HepG2 (cell line): ENCODE results near the gene RPS19BP1. TPM values are rescaled to one million over a fixed set of nuclear protein-coding genes. Genes with fewer than 3 reads are reported as not detected.

Experiments used
- BRCA1 ChIP-seq: sonication (generic); formaldehyde crosslinking; IDR thresholded peaks from 2 replicates; pipeline ENCODE4 v1.4.0; 2020; ENCODE audit warnings: missing genetic modification reagents
- MNT ChIP-seq: fragments of 450-650 bp; IDR thresholded peaks from 2 replicates; pipeline ENCODE4 v1.6.1; 2016
- NR2F2 ChIP-seq: IDR thresholded peaks from 2 replicates; pipeline ENCODE4 v1.6.1; 2012; ENCODE audit warnings: low read depth, inconsistent platforms, borderline replicate concordance
- SP140L ChIP-seq: sonication (generic); formaldehyde crosslinking; IDR thresholded peaks from 2 replicates; pipeline ENCODE4 v1.4.0; 2020; ENCODE audit warnings: missing genetic modification reagents, borderline replicate concordance
- ZNF296 ChIP-seq: sonication (generic); formaldehyde crosslinking; conservative IDR thresholded peaks from 2 replicates; pipeline ENCODE4 v1.5.0; 2020; ENCODE audit warnings: mild to moderate bottlenecking, missing genetic modification reagents
- ZNF407 ChIP-seq: sonication (generic); formaldehyde crosslinking; IDR thresholded peaks from one replicate; pipeline ENCODE4 v1.5.1; 2020; ENCODE audit warnings: mild to moderate bottlenecking, missing genetic modification reagents; ENCODE audit errors: not compliant biosample characterization
- polyA plus RNA-seq, 8 experiments: library from polyadenylated mRNA; depleted of rRNA in 3 of 8; stranded (reverse) in 7 of 8; unstranded in 1 of 8; fragments of >200 nt; fragmentation: Illumina TruSeq in 4 of 8; extraction: Trizol in 4 of 8; gene quantifications; 2 replicates each; pipeline versions ENCODE4 v1.2.1 to v1.2.3, GENCODE V29; 2011 to 2016; ENCODE audit warnings: low read depth in 4 of 8, missing spikeins in 1 of 8, mixed read lengths in 1 of 8; ENCODE audit not compliant: insufficient read depth in 1 of 8
- total RNA-seq, 5 experiments: library from RNA; depleted of rRNA; stranded (reverse); fragments of >200 nt; fragmentation: Illumina TruSeq; extraction: Trizol; gene quantifications; 2 replicates each; pipeline ENCODE4 v1.2.3, GENCODE V29; 2016; ENCODE audit warnings: low read depth in 1 of 5
- TF ChIP-seq, protein P1 (sequence below): sonication (generic); formaldehyde crosslinking; IDR thresholded peaks from 2 replicates; pipeline ENCODE4 v1.8.0; 2022; ENCODE audit warnings: low read depth, missing genetic modification reagents
- TF ChIP-seq, protein P2 (sequence below), 2 experiments: IDR thresholded peaks; 2 replicates each; pipeline ENCODE4 v1.6.1; 2011 to 2012; ENCODE audit warnings: low read length in 2 of 2, borderline replicate concordance in 1 of 2, low read depth in 1 of 2, mild to moderate bottlenecking in 1 of 2, moderate library complexity in 1 of 2
- TF ChIP-seq, protein P3 (sequence below): sonication (generic); formaldehyde crosslinking; IDR thresholded peaks from 2 replicates; pipeline ENCODE4 v1.9.0; 2022; ENCODE audit warnings: low read depth, missing genetic modification reagents

The RPS19BP1 gene
- total and polyA plus RNA-seq, 2 of the 13 experiments (the other 11 are each of a cell fraction or from before 2014, with no cell fraction given), result 44.3 to 81.3 TPM

DNA sequence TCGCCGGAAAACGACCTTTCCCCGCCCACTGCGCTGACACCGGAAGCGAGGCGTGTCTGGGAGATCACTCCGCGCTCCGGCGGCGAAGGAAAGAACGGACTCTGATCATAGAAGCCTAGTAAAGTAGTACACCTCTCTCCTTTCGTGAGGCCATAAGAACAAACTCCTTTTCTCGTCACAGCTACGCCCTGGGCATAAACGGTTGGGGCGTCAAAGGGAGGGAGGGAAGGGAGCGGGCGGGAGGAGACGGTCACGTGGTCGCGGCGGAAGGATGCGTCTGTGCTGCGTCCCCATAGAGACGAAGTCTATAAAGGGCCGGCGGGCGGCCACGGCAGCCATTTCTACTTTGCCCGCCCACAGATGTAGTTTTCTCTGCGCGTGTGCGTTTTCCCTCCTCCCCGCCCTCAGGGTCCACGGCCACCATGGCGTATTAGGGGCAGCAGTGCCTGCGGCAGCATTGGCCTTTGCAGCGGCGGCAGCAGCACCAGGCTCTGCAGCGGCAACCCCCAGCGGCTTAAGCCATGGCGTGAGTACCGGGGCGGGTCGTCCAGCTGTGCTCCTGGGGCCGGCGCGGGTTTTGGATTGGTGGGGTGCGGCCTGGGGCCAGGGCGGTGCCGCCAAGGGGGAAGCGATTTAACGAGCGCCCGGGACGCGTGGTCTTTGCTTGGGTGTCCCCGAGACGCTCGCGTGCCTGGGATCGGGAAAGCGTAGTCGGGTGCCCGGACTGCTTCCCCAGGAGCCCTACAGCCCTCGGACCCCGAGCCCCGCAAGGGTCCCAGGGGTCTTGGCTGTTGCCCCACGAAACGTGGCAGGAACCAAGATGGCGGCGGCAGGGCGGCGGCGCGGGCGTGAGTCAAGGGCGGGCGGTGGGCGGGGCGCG, 12.1 kb downstream of the RPS19BP1 start, which contains the start of gene ATF4 (continued):
- TF ChIP-seq, protein P1, sequence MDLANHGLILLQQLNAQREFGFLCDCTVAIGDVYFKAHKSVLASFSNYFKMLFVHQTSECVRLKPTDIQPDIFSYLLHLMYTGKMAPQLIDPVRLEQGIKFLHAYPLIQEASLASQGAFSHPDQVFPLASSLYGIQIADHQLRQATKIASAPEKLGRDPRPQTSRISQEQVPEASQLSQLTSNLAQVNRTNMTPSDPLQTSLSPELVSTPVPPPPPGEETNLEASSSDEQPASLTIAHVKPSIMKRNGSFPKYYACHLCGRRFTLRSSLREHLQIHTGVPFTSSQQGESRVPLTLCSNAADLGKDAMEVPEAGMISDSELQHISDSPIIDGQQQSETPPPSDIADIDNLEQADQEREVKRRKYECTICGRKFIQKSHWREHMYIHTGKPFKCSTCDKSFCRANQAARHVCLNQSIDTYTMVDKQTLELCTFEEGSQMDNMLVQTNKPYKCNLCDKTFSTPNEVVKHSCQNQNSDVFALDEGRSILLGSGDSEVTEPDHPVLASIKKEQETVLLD (CRISPR knock-in tag), result peak; percentile 49; the same call in 1 of the 2 replicates
- TF ChIP-seq NR2F2 (peak; percentile 48; the same call in 1 of the 2 replicates), ZNF296 (CRISPR knock-in tag) (peak; percentile 91), SP140L (CRISPR knock-in tag) (0 out of 2 replicates have a peak, but pooled peaks have one; percentile 33), BRCA1 (CRISPR knock-in tag) (peak; percentile 90), MNT (0 out of 2 replicates have a peak, but pooled peaks have one; percentile 34), ZNF407 (CRISPR knock-in tag) (peak; percentile 82)
- TF ChIP-seq, protein P2, sequence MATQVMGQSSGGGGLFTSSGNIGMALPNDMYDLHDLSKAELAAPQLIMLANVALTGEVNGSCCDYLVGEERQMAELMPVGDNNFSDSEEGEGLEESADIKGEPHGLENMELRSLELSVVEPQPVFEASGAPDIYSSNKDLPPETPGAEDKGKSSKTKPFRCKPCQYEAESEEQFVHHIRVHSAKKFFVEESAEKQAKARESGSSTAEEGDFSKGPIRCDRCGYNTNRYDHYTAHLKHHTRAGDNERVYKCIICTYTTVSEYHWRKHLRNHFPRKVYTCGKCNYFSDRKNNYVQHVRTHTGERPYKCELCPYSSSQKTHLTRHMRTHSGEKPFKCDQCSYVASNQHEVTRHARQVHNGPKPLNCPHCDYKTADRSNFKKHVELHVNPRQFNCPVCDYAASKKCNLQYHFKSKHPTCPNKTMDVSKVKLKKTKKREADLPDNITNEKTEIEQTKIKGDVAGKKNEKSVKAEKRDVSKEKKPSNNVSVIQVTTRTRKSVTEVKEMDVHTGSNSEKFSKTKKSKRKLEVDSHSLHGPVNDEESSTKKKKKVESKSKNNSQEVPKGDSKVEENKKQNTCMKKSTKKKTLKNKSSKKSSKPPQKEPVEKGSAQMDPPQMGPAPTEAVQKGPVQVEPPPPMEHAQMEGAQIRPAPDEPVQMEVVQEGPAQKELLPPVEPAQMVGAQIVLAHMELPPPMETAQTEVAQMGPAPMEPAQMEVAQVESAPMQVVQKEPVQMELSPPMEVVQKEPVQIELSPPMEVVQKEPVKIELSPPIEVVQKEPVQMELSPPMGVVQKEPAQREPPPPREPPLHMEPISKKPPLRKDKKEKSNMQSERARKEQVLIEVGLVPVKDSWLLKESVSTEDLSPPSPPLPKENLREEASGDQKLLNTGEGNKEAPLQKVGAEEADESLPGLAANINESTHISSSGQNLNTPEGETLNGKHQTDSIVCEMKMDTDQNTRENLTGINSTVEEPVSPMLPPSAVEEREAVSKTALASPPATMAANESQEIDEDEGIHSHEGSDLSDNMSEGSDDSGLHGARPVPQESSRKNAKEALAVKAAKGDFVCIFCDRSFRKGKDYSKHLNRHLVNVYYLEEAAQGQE (IDR thresholded peaks at IDR 0.05; ENCODE audit: borderline replicate concordance in 1 of 2, low read depth in 1 of 2, low read length in 2 of 2), result peak in 1 of 2 experiments; percentile 74; a peak in 1 of 4 replicates
- TF ChIP-seq, protein P3, sequence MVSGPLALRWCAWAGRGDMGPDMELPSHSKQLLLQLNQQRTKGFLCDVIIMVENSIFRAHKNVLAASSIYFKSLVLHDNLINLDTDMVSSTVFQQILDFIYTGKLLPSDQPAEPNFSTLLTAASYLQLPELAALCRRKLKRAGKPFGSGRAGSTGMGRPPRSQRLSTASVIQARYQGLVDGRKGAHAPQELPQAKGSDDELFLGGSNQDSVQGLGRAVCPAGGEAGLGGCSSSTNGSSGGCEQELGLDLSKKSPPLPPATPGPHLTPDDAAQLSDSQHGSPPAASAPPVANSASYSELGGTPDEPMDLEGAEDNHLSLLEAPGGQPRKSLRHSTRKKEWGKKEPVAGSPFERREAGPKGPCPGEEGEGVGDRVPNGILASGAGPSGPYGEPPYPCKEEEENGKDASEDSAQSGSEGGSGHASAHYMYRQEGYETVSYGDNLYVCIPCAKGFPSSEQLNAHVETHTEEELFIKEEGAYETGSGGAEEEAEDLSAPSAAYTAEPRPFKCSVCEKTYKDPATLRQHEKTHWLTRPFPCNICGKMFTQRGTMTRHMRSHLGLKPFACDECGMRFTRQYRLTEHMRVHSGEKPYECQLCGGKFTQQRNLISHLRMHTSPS (CRISPR knock-in tag), result peak; percentile 77
